NB4 (cell line): Measurements from ENCODE around the gene TRAPPC8.
"Not testable (repeated sequence)": the region's sequence is repeated elsewhere in the genome, so short reads cannot be mapped to it uniquely, and the experiment has no call there.

ENCODE experiments used
- DNase-seq: peaks from one replicate; pipeline ENCODE4 v3.0.0; 2010; ENCODE audit warnings: low read depth
- H3K4me3 ChIP-seq: one replicate; pipeline ENCODE4 v1.5.1; 2011; ENCODE audit warnings: mild to moderate bottlenecking, low read depth, low read length, moderate library complexity
- CTCF ChIP-seq: IDR thresholded peaks from one replicate; pipeline ENCODE4 v1.5.1; 2012; ENCODE audit warnings: low read depth, low read length
- MYC ChIP-seq: IDR thresholded peaks from 2 replicates; pipeline ENCODE4 v1.6.1; 2011; ENCODE audit warnings: low read depth, low read length
- POLR2A ChIP-seq: IDR thresholded peaks from 2 replicates; pipeline ENCODE4 v1.6.1; 2011; ENCODE audit warnings: mild to moderate bottlenecking; ENCODE audit not compliant: insufficient read length; ENCODE audit errors: extremely low read depth
- TF ChIP-seq, protein P1 (sequence below): IDR thresholded peaks from 2 replicates; pipeline ENCODE4 v1.6.1; 2011; ENCODE audit warnings: low read depth, low read length

The TRAPPC8 gene

GRCh38 chr18:31825772-31826171, 117.2 kb downstream of the TRAPPC8 start:
- DNase-seq, result no peak
- no peak overlapping the region for H3K4me3 ChIP-seq
- TF ChIP-seq CTCF, result no peak
- TF ChIP-seq, protein P1, sequence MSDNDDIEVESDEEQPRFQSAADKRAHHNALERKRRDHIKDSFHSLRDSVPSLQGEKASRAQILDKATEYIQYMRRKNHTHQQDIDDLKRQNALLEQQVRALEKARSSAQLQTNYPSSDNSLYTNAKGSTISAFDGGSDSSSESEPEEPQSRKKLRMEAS, result no peak
- TF ChIP-seq MYC, result no peak
- TF ChIP-seq POLR2A, result no peak

- no peak for DNase-seq
- TF ChIP-seq, protein P1, result no peak
- TF ChIP-seq POLR2A (no peak), CTCF (no peak), MYC (no peak)
- no peak overlapping the region for H3K4me3 ChIP-seq
These were observed 121.3 kb downstream of the TRAPPC8 start for GRCh38 chr18:31821545-31822171.

DNA sequence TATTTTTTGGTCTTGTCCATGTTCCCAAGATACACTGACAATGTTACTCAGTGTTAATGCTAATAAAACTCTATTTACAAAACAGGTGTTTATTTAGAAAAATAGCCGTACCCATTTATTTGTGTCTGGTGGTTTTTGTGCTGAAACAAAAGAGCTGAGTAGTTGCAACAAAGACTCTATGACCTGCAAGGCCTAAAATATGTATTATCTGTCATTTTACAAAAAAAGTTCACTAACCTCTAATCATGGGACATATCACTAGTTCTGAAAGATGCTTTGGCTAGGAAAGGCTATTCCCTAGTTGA, 123.1 kb downstream of the TRAPPC8 start:
- H3K4me3 ChIP-seq, result no peak overlapping the region
- no peak for DNase-seq
- TF ChIP-seq POLR2A (no peak), CTCF (no peak), MYC (no peak)
- TF ChIP-seq, protein P1, result no peak

GRCh38 chr18:31819106-31819924, 123.6 kb downstream of the TRAPPC8 start:
- DNase-seq, result peak; percentile 67
- H3K4me3 ChIP-seq, result no peak overlapping the region
- TF ChIP-seq CTCF, result peak; percentile 47
- TF ChIP-seq POLR2A, result no peak
- TF ChIP-seq MYC, result 0 out of 2 replicates have a peak, but pooled peaks have one; percentile 35
- TF ChIP-seq, protein P1, result no peak

GRCh38 chr18:31814132-31814531, 128.8 kb downstream of the TRAPPC8 start:
- TF ChIP-seq MYC (no peak), CTCF (no peak)
- TF ChIP-seq, protein P1, result no peak
- no peak overlapping the region for H3K4me3 ChIP-seq
- no peak for DNase-seq

DNA sequence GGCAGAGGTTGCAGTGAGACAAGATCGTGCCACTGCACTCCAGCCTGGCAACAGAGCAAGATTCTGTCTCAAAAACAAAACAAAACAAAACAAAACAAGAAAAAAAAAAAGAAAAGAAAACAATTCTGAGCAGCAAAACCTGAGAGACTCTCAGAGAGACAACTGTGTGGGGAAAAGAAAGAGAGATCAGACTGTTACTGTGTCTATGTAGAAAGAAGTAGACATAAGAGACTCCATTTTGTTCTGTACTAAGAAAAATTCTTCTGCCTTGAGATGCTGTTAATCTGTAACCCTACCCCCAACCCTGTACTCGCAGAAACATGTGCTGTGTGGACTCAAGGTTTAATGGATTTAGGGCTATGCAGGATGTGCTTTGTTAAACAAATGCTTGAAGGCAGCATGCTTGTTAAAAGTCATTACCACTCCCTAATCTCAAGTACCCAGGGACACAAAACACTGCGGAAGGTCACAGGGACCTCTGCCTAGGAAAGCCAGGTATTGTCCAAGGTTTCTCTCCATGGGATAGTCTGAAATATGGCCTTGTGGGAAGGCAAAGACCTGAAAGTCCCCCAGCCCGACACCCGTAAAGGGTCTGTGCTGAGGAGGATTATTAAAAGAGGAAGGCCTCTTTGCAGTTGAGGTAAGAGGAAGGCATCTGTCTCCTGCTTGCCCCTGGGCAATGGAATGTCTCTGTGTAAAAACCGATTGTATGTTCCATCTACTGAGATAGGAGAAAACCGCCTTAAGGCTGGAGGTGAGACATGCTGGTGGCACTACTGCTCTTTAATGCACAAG, 132.4 kb downstream of the TRAPPC8 start:
- not testable (repeated sequence) for DNase-seq, H3K4me3 ChIP-seq

DNA sequence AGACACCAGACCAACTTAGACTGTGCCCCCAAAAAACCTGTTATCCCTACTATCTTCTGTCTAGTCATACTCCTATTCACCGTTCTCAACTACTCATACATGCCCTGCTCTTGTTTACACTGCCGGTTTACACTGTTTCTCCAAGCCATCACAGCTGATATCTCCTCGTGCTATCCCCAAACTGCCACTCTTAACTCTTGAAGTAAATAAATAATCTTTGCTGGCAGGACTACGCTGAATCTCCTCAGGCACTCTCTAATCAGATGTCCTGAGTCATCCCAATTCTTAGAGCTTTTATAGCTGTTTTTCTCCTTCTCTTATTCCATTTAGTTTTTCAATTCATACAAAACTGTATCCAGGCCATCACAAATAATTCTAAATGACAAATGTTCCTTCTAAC, 133.9 kb downstream of the TRAPPC8 start:
- DNase-seq, H3K4me3 ChIP-seq: not testable (repeated sequence)
